Loucy (cell line): ENCODE measurements around the gene NOL9.

Experiments
- H2AFZ ChIP-seq: fragments of 200-600 bp; sonication (generic); 2 replicates; pipeline ENCODE4 v1.6.0; 2016; ENCODE audit warnings: antibody characterized with exemption, mild to moderate bottlenecking, low read length, moderate library complexity
- H3F3A ChIP-seq: fragments of 200-600 bp; 2 replicates; pipeline ENCODE4 v1.6.0; 2016; ENCODE audit warnings: antibody characterized with exemption, low read depth, mild to moderate bottlenecking
- H3K27me3 ChIP-seq: fragments of 200-600 bp; sonication (generic); 2 replicates; pipeline ENCODE4 v1.6.1; 2014; ENCODE audit warnings: low read length, mild to moderate bottlenecking; ENCODE audit not compliant: insufficient read depth, poor library complexity, severe bottlenecking
- H3K36me3 ChIP-seq: fragments of 200-600 bp; sonication (generic); 2 replicates; pipeline ENCODE4 v1.6.1; 2016; ENCODE audit warnings: low read length; ENCODE audit not compliant: insufficient read depth
- H3K4me1 ChIP-seq: fragments of 200-600 bp; sonication (generic); 2 replicates; pipeline ENCODE4 v1.5.1; 2014; ENCODE audit warnings: low read length, mild to moderate bottlenecking; ENCODE audit not compliant: insufficient read depth, poor library complexity, severe bottlenecking
- H3K4me2 ChIP-seq: fragments of 200-600 bp; sonication (generic); 2 replicates; pipeline ENCODE4 v1.6.0; 2014; ENCODE audit warnings: antibody characterized with exemption, low read length, low read depth, mild to moderate bottlenecking; ENCODE audit not compliant: poor library complexity, severe bottlenecking
- H3K4me3 ChIP-seq: fragments of 200-600 bp; sonication (generic); 2 replicates; pipeline ENCODE4 v1.5.1; 2014; ENCODE audit warnings: low read length, mild to moderate bottlenecking, mixed read lengths; ENCODE audit not compliant: poor library complexity, severe bottlenecking
- H3K79me2 ChIP-seq: fragments of 200-600 bp; sonication (generic); 2 replicates; pipeline ENCODE4 v1.6.1; 2014; ENCODE audit warnings: low read length; ENCODE audit not compliant: insufficient read depth
- H3K9ac ChIP-seq: fragments of 200-600 bp; sonication (generic); 2 replicates; pipeline ENCODE4 v1.6.0; 2014; ENCODE audit warnings: mild to moderate bottlenecking, low read depth, low read length, moderate library complexity; ENCODE audit not compliant: poor library complexity, severe bottlenecking
- H3K9me2 ChIP-seq: fragments of 200-600 bp; sonication (generic); replicated peaks from 2 replicates; pipeline ENCODE4 v1.6.1; 2016; ENCODE audit warnings: low read depth, low read length, mixed read lengths
- H3K9me3 ChIP-seq: fragments of 200-600 bp; sonication (generic); 2 replicates; pipeline ENCODE4 v1.6.1; 2014; ENCODE audit warnings: mild to moderate bottlenecking, antibody characterized with exemption, low read length, low read depth; ENCODE audit not compliant: insufficient read depth
- H4K20me1 ChIP-seq: fragments of 200-600 bp; sonication (generic); 2 replicates; pipeline ENCODE4 v1.6.0; 2014; ENCODE audit warnings: antibody characterized with exemption, low read length, mild to moderate bottlenecking; ENCODE audit not compliant: insufficient read depth, poor library complexity, severe bottlenecking
- CTCF ChIP-seq: fragments of 200-600 bp; sonication (generic); conservative IDR thresholded peaks from 2 replicates; pipeline ENCODE4 v1.5.1; 2014; ENCODE audit warnings: mild to moderate bottlenecking, antibody characterized with exemption, low read length
- EZH2phosphoT487 ChIP-seq: fragments of 200-600 bp; IDR thresholded peaks from 2 replicates; pipeline ENCODE4 v1.6.1; 2018; ENCODE audit warnings: antibody characterized with exemption, mild to moderate bottlenecking, moderate library complexity, borderline replicate concordance

Gene NOL9

DNA sequence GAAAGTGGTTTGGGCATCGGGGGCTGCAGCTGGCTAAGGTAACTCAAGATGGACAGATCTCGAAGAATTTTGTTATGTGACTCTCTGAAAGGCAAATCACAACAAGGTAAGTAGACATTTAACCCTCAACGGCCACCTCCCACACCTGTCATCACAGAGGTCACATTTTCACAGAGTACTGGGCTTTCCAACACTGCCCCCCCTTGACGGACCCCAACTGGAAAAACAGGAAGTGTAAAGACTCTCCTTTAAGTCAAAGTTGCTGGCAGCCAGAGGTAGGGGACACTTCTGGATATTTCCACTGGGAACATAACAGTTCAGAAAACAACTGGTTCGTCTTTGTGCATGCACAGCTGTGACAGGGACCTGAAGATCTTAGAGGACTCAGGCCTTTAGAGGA is 22.3 kb downstream of the NOL9 start:
- H3K4me2 ChIP-seq, result no peak overlapping the region

DNA sequence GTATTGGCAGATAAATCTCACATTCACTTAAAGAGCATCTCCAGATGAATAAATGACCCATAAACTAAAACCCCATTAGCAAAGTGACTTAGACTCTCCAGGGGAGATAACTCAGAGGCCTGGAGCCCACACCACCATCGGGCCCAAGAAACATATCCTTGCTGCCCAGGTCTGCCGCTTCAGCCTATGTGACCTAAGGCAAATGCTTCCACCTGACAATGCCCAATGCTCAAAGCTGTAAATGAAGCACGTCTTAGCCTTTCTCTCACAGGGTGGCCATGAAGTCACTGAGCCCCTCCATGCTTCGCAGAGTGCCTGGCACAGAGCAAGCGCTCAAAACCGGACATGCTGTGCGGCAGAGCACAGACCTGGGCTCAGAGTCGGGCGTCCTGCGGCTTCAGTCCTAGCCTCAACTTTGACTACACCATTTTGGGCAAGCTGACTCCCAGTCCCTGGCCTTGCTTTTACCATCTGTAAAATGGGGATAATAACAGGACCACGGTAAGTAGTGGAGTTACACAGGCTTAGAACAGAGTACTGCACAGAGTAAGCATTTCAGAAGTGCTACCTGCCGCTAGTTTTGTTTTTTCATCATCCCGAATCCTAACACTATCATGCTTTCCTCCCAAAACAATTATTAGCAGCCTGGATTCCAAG is 23.7 kb downstream of the NOL9 start:
- no peak overlapping the region for H2AFZ ChIP-seq
- no peaks in the 10 kb centered on the region for H3K9me3 ChIP-seq
- no peaks in the 10 kb centered on the region for H4K20me1 ChIP-seq
- H3K27me3 ChIP-seq, result no peaks in the 10 kb centered on the region
- no peak overlapping the region for H3K4me3 ChIP-seq
- H3K9me2 ChIP-seq, result no peaks in the 10 kb centered on the region
- no peaks in the 10 kb centered on the region for H3K79me2 ChIP-seq
- H3K4me1 ChIP-seq, result no peaks in the 10 kb centered on the region
- H3K4me2 ChIP-seq, result no peak overlapping the region
- H3F3A ChIP-seq, result no peaks in the 10 kb centered on the region
- H3K9ac ChIP-seq, result no peak overlapping the region
- TF ChIP-seq CTCF, result no peak
- TF ChIP-seq EZH2phosphoT487, result no peak
- peaks cover 68% of the 10 kb centered on the region; the same call in 1 of the 2 replicates for H3K36me3 ChIP-seq

More for the DNA sequence above, 22.3 kb downstream of the NOL9 start:
- H3K4me3 ChIP-seq, result no peak overlapping the region
- H3K9ac ChIP-seq, result no peak overlapping the region
- no peaks in the 10 kb centered on the region for H3K79me2 ChIP-seq
- H4K20me1 ChIP-seq, result peaks cover under 1% of the 10 kb centered on the region
- H3K9me2 ChIP-seq, result no peaks in the 10 kb centered on the region
- no peaks in the 10 kb centered on the region for H3F3A ChIP-seq
- no peaks in the 10 kb centered on the region for H3K4me1 ChIP-seq
- peaks cover 58% of the 10 kb centered on the region; the same call in 1 of the 2 replicates for H3K36me3 ChIP-seq
- no peak overlapping the region for H2AFZ ChIP-seq
- no peaks in the 10 kb centered on the region for H3K9me3 ChIP-seq
- no peak for TF ChIP-seq EZH2phosphoT487
- no peak for TF ChIP-seq CTCF
- no peaks in the 10 kb centered on the region for H3K27me3 ChIP-seq

GRCh38 chr1:6528492-6528891 is 25.8 kb downstream of the NOL9 start:
- TF ChIP-seq EZH2phosphoT487 (no peak), CTCF (no peak)
- H3K4me1 ChIP-seq, result no peaks in the 10 kb centered on the region
- H3K9me2 ChIP-seq, result no peaks in the 10 kb centered on the region
- no peaks in the 10 kb centered on the region for H3K79me2 ChIP-seq
- H4K20me1 ChIP-seq, result no peaks in the 10 kb centered on the region
- no peak overlapping the region for H3K4me3 ChIP-seq
- H3K36me3 ChIP-seq, result peaks cover 60% of the 10 kb centered on the region; the same call in 1 of the 2 replicates
- H3K9ac ChIP-seq, result no peak overlapping the region
- H3K4me2 ChIP-seq, result no peak overlapping the region
- H3K9me3 ChIP-seq, result no peaks in the 10 kb centered on the region
- H3F3A ChIP-seq, result no peaks in the 10 kb centered on the region
- H2AFZ ChIP-seq, result no peak overlapping the region
- H3K27me3 ChIP-seq, result no peaks in the 10 kb centered on the region
